ENCODE measurements around the gene GPER1. TPM values are rescaled to one million over a fixed set of nuclear protein-coding genes. Genes with fewer than 3 reads are reported as not detected.

Gene GPER1
- total RNA-seq, 1 experiment from 2014 or later = 2.9 TPM

DNA sequence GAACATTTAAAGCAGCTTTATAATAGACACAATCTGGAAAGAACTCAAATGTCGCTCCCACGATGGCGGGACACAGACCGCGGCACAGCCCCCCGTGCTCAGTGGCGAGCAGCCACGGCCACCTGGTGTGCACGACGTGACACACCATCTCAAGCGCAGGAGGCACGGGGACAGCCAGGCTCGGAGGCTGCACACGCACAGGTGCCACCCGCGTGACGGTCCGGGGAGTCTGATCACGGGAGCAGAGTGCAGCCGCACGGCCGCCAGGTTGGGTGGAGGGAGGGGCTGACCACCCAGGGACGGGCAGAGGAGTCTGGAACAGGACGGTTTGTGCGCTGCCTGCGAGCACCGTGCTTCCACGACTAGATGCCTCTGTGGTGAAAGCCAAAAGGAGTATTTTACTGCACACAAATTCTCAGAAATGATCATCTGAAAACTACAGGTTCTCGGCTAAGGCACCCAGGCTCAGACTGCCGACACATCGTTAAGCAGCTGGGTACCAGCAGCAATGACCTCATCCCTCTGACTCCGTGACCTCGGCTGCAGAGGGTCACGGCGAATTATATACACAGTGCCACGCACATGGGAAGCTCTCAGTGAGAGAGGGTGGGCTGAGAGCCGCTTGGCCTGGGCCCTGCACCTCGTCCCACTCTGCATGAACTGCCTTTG, 7.5 kb upstream of the GPER1 start:
- ATAC-seq = no peak
- TF ChIP-seq SIN3A (IDR thresholded peaks at IDR 0.05; ENCODE audit: borderline replicate concordance, insufficient read depth, low read depth, low read length) = no peak
- TF ChIP-seq TCF7L2 (IDR thresholded peaks at IDR 0.05; ENCODE audit: low read depth, low read length) = no peak
- TF ChIP-seq REST (IDR thresholded peaks at IDR 0.05; ENCODE audit: insufficient read depth in 1 of 2, low read depth in 2 of 2, low read length in 1 of 2) = no peak
- no peak for TF ChIP-seq POLR2AphosphoS5 (IDR thresholded peaks at IDR 0.05; ENCODE audit: low read depth, low read length)
- TF ChIP-seq, protein P1, sequence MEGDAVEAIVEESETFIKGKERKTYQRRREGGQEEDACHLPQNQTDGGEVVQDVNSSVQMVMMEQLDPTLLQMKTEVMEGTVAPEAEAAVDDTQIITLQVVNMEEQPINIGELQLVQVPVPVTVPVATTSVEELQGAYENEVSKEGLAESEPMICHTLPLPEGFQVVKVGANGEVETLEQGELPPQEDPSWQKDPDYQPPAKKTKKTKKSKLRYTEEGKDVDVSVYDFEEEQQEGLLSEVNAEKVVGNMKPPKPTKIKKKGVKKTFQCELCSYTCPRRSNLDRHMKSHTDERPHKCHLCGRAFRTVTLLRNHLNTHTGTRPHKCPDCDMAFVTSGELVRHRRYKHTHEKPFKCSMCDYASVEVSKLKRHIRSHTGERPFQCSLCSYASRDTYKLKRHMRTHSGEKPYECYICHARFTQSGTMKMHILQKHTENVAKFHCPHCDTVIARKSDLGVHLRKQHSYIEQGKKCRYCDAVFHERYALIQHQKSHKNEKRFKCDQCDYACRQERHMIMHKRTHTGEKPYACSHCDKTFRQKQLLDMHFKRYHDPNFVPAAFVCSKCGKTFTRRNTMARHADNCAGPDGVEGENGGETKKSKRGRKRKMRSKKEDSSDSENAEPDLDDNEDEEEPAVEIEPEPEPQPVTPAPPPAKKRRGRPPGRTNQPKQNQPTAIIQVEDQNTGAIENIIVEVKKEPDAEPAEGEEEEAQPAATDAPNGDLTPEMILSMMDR (IDR thresholded peaks at IDR 0.05) = no peak
- Histone ChIP-seq H3K27me3 (ENCODE audit: control insufficient read depth, insufficient read depth, low read length) (no peaks in the 10 kb centered on the region), H3K27ac (ENCODE audit: low read length) (no peak overlapping the region), H3K4me1 (ENCODE audit: control insufficient read depth, insufficient read depth, low read length) (peaks cover 26% of the 10 kb centered on the region), H3K4me3 (ENCODE audit: low read depth in 2 of 2, low read length in 2 of 2) (no peak overlapping the region), H3K9me3 (ENCODE audit: control insufficient read depth, insufficient read depth, low read depth, low read length) (no peaks in the 10 kb centered on the region), H3K36me3 (ENCODE audit: control insufficient read depth, insufficient read depth, low read length) (no peaks in the 10 kb centered on the region)
- no TSS peak for BruUV-seq (replicated peaks)
- CTCF ChIA-PET = interaction anchor here (0.8 kb wide), 1 partner anchor 15 kb away, joined by 3 read pairs; no protein-coding TSS in a partner anchor
- POLR2A ChIA-PET = no interaction called here
- intact Hi-C loops (cut with micrococcal nuclease; ENCODE audit: unreplicated experiment) = no loop called here
- DNase-seq (ENCODE audit: low read depth, low spot score) = no peak
- in situ Hi-C loops (cut with HindIII; ENCODE audit: low pct_unique_long_range_greater_than_20kb, low sequenced_read_pairs) = no loop called here

DNA sequence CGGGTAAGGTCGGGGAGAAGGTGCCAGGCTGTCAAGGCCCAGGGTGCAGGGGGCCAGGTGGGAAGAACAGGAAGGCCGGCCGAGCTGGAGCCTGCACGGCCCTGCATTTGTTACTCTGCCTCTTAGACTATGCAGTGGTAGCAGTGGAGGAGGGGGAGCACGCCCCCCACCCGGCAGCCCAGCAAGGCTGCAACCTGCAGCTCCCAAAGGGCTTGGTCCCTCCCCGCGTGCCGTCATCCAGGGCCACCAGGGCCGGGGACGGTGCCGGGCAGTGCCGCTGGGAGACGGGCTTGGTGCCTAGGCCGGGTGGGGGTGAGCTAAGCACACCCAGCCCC, 7.0 kb upstream of the GPER1 start:
- ATAC-seq (no peak), DNase-seq (ENCODE audit: low read depth, low spot score) (no peak)
- Histone ChIP-seq H3K36me3 (ENCODE audit: control insufficient read depth, insufficient read depth, low read length) (no peaks in the 10 kb centered on the region), H3K27me3 (ENCODE audit: control insufficient read depth, insufficient read depth, low read length) (no peaks in the 10 kb centered on the region), H3K27ac (ENCODE audit: low read length) (no peak overlapping the region), H3K4me3 (ENCODE audit: low read depth in 2 of 2, low read length in 2 of 2) (no peak overlapping the region), H3K4me1 (ENCODE audit: control insufficient read depth, insufficient read depth, low read length) (peaks cover 27% of the 10 kb centered on the region), H3K9me3 (ENCODE audit: control insufficient read depth, insufficient read depth, low read depth, low read length) (no peaks in the 10 kb centered on the region)
- TF ChIP-seq POLR2AphosphoS5 (IDR thresholded peaks at IDR 0.05; ENCODE audit: low read depth, low read length) (no peak), REST (IDR thresholded peaks at IDR 0.05; ENCODE audit: insufficient read depth in 1 of 2, low read depth in 2 of 2, low read length in 1 of 2) (no peak), TCF7L2 (IDR thresholded peaks at IDR 0.05; ENCODE audit: low read depth, low read length) (no peak)
- ChIA-PET POLR2A (no interaction called here), CTCF (interaction anchor here (0.8 kb wide), 2 partner anchors 15 kb away, joined by 3 read pairs; no protein-coding TSS in a partner anchor)
- intact Hi-C loops (cut with micrococcal nuclease; ENCODE audit: unreplicated experiment) (no loop called here), in situ Hi-C loops (cut with HindIII; ENCODE audit: low pct_unique_long_range_greater_than_20kb, low sequenced_read_pairs) (no loop called here)
- no TSS peak for BruUV-seq (replicated peaks)

All from Panc1 (cell line).